HG02870 (cell line): ENCODE results near the gene SARM1.
A peak's percentile ranks its signal among the peaks of the same experiment; 100 is the strongest.
"Not testable (repeated sequence)": the region's sequence is repeated elsewhere in the genome, so short reads cannot be mapped to it uniquely, and the experiment has no call there.

Experiments used
- ATAC-seq: cut with Tn5 transposase; IDR thresholded peaks from one replicate; pipeline ENCODE4 v1.9.1; 2021; ENCODE audit warnings: mild to moderate bottlenecking, moderate library complexity; ENCODE audit not compliant: unreplicated experiment

The SARM1 gene

GRCh38 chr17:28371245-28372202 is at the start of gene SARM1:
TSS of gene SARM1 (plus strand) at chr17:28371694. CDS start at chr17:28372033, 339 bp downstream.
- peak; percentile 81 for ATAC-seq

- ATAC-seq, result no peak
These were observed 47.2 kb upstream of the SARM1 start for GRCh38 chr17:28324267-28324745.

- no peak for ATAC-seq
These were observed 46.7 kb upstream of the SARM1 start for GRCh38 chr17:28324781-28325180.

GRCh38 chr17:28325211-28325610 is 46.3 kb upstream of the SARM1 start:
- ATAC-seq, result no peak

- ATAC-seq, result no peak
These were observed 45.4 kb upstream of the SARM1 start for GRCh38 chr17:28326114-28326513.

- peak; percentile 90 for ATAC-seq
These were observed 44.4 kb upstream of the SARM1 start for GRCh38 chr17:28327031-28327607.

GRCh38 chr17:28327709-28328108 is 43.8 kb upstream of the SARM1 start:
- no peak for ATAC-seq

GRCh38 chr17:28328325-28328724 is 43.2 kb upstream of the SARM1 start:
- no peak for ATAC-seq

- no peak for ATAC-seq
These were observed 40.8 kb upstream of the SARM1 start for GRCh38 chr17:28330671-28331070.

- ATAC-seq, result no peak
These were observed 39.5 kb upstream of the SARM1 start for GRCh38 chr17:28331891-28332420.

- ATAC-seq, result no peak
These were observed 38.3 kb upstream of the SARM1 start for GRCh38 chr17:28333083-28333746.

GRCh38 chr17:28334171-28334570 is 37.3 kb upstream of the SARM1 start:
- ATAC-seq, result no peak

GRCh38 chr17:28334666-28335200 is 36.8 kb upstream of the SARM1 start:
- no peak for ATAC-seq

- ATAC-seq, result peak; percentile 96
These were observed 36.1 kb upstream of the SARM1 start, which contains the start of the genes IFT20 and TNFAIP1 for GRCh38 chr17:28335201-28335958. TSS of gene IFT20 (minus strand) at chr17:28335472. CDS start at chr17:28331985, 3,487 bp downstream. TSS of gene TNFAIP1 (plus strand) at chr17:28335761. CDS start at chr17:28339522, 3,761 bp downstream.

- ATAC-seq, result no peak
These were observed 35.3 kb upstream of the SARM1 start for GRCh38 chr17:28335959-28336871.

- no peak for ATAC-seq
These were observed 33.3 kb upstream of the SARM1 start for GRCh38 chr17:28338056-28338768.

- not testable (repeated sequence) for ATAC-seq
These were observed 32.7 kb upstream of the SARM1 start for GRCh38 chr17:28338769-28339212.

- ATAC-seq, result no peak
These were observed 32.1 kb upstream of the SARM1 start for GRCh38 chr17:28339431-28339830.
